ENCODE data around the gene CPEB4.

DNA sequence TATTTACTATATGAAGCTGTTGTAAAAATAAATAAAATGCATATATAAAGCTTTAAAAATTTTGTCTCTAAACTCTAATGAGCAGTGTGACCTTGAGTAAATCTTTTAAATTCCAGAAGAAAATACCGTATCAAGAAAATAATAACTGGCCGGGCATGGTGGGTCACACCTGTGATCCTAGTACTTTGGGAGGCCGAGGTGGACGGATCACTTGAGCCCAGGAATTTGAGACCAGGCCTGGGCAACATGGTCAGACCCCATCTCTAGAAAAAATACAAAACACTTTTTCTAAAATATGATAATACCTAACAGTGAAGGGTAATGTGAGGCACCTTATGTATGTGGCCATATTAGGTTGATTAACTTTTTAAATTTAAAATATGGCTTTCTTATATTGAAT is 8.5 kb downstream of the CPEB4 start:
- TF ChIP-seq, protein P1, sequence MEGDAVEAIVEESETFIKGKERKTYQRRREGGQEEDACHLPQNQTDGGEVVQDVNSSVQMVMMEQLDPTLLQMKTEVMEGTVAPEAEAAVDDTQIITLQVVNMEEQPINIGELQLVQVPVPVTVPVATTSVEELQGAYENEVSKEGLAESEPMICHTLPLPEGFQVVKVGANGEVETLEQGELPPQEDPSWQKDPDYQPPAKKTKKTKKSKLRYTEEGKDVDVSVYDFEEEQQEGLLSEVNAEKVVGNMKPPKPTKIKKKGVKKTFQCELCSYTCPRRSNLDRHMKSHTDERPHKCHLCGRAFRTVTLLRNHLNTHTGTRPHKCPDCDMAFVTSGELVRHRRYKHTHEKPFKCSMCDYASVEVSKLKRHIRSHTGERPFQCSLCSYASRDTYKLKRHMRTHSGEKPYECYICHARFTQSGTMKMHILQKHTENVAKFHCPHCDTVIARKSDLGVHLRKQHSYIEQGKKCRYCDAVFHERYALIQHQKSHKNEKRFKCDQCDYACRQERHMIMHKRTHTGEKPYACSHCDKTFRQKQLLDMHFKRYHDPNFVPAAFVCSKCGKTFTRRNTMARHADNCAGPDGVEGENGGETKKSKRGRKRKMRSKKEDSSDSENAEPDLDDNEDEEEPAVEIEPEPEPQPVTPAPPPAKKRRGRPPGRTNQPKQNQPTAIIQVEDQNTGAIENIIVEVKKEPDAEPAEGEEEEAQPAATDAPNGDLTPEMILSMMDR (IDR thresholded peaks at IDR 0.05) = no peak
- TF ChIP-seq EZH2 (IDR thresholded peaks at IDR 0.05) = no peak
